Stimulated activated CD4-positive, alpha-beta T cell treated with anti-CD3 and anti-CD28 coated beads, Interleukin-12 subunit alpha, Interleukin-12 subunit beta, amount 100 ng/mL, for 24 hours (primary cell): ENCODE results near the gene EXOC2.
"Not testable (repeated sequence)": the region's sequence is repeated elsewhere in the genome, so short reads cannot be mapped to it uniquely, and the experiment has no call there.

Experiments used
- DNase-seq, 2 experiments: peaks; one replicate each; pipeline ENCODE4 v3.0.0-alpha.2; 2020; ENCODE audit warnings: low read depth in 2 of 2

The EXOC2 gene

DNA sequence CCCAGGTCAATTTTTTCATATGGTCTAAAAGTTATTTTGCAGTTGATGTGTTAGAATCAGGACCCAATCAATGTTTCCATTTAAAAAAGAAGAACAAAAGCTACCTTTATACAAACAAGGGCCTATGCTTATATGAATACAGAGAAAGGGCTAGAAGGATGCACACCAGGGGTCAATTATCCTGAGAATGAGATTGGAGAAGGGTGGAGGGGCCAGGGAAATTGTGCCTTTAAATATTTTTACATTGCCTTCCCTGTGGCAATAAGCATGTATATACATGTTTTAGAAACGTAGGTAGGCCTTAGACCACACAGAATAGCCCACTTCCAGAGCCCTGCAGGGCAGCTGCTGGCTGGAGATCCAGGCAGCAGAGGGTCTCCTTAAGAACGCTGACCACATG lies 12.7 kb downstream of the EXOC2 start:
- no peak for DNase-seq

DNA sequence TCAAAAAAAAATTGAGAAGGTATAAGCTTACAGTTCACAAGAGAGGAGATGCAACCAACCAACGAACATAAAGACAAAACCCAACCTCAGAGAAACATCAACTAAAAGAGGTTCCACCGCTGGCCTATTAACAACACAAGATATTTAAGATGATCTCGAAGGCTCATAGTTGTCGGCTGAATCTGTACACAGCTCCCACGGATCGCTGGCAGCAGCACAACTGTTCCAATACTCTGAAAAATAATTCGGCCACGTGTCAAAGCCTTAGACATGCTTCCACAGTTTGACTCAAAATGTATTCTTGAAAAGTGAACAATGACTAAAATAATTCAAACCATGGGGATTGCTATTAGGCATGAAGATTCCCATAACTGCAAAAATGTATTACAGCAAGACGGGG lies 13.7 kb downstream of the EXOC2 start:
- no peak for DNase-seq

DNA sequence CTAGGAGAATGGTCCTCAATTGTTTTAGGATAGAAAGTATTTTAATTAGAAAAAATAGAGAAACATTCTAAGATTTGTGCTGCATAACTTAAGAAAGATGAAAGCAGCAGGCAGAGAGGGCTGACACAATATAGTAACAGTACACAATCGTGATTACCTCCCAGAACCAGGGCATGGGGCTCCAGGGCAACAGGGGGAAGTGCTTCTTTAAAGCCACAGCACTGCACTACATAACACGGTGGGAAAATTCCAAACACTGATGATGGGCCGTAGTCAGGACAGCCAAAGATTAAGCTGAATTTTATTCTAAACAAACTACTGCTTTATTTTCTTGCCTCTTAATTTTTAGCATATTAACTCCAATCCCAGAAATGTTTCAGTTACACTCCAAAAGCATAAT lies 14.4 kb downstream of the EXOC2 start:
- DNase-seq, result no peak

DNA sequence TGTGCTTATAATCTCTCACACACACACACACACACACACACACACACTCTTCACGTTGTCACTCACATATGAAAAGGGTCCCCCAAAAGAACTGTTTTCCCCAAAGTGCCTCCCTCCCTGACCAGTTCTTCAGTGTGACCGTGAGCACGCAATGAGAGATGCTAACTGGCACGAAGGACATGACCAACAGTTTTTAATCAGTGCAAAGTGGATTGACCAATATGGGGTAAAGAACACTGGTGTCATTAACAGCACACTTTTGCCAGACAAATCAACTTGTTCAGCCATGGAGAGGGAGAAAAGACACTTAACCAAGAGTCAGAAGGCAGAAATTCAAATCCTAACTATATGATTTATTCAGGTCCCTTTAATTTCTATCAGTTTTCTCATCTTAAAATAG lies 15.0 kb downstream of the EXOC2 start:
- no peak for DNase-seq

DNA sequence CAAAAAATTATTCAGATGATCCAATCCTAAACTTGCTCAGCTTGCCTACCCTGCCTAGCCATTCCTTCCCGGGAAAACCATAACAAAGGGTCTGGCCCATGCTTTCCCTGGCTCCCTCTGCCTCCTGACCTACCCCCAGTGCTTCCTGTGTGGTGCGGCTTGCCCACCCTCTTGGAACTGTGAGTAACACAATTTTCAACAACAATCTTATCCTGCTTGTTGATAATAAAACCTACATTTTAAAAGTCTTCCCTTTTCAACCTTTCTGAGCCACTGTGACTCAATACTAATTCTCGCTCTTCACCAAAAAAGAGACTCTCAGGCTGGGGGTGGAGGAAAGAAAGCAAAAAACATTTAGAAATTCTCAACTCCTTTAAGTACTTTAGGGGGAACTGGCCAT lies 18.0 kb downstream of the EXOC2 start:
- no peak for DNase-seq

DNA sequence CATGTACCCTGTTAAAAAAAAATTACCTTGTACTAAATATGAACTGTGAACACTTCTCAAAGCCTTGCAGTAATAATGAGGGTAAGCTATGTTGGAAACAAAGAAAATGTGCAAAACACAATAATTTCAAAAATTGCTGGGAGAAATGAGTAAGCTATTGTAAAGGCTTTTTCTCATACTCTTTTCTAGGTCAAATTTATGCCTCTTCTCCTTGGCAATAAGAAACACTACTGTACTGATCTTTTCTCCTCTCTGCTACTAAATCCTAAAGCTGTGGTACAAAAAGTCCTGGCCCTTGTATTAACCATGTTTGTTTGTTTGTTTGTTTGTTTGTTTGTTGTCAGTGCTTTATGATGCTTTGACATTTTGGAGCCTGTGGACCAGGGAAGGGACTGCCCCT lies 18.5 kb downstream of the EXOC2 start:
- DNase-seq, result no peak

DNA sequence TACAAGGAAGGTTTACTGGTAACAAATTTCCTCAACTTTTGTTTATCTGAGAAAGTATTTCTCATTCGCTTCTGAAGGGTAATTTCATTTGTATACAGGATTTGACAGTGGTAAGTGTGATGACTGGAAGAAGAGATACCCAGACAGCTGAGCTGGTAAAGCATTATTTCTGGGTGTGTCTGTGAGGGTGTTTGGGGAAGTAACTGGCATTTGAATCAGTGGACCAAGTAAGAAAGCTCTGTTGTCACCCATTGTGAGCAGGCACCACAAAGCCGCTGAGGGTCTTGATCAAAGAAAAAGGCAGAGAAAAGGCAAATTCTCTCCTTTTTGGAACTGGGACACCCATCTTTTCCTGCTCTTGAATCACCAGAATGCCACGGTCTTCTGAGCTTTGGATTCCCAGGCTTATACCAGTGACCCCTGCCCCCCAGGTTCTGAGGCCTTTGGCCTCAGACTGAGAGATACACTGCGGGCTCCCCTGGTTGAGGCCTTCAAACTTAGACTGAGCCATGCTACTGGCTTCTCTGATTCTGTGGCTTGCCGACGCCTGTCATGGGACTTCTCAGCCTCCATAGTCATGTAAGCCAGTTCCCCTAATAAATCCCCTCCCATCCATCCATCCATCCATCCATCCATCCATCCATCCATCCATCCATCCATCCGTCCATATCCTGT lies 25.5 kb downstream of the EXOC2 start:
- DNase-seq, result no peak

DNA sequence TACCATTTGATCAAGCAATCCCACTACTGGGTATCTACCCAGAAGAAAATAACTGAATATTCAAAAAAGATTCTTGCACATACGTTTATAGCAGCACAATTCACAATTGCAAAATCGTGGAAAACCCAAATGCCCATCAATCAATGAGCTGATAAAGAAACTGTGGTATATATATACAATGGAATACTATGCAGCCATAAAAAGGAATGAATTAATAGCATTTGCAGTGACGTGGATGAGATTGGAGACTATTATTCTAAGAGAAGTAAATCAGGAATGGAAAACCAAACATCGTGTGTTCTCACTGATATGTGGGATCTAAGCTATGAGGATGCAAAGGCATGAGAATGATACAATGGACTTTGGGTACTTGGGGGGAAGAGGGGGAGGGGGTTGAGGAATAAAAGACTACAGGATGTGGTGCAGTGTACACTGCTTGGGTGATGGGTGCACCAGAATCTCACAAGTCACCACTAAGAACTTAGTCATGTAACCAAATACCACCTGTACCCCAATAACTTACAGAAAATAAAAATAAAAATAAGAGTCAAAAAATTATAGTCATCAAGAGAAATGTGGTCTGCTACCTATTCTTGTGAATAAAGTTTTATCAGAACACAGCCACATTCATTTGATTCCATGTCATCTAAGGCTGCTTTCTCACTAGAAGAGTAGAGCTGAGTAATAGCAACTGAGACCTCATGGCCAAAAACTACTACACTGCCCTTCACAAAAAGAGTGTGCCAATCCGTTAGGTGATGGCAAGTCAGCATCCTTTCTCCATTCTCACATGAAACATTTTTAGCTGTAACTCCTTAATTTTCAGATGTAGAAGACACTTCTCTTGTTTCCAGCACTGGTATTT lies 27.3 kb downstream of the EXOC2 start:
- no peak for DNase-seq

DNA sequence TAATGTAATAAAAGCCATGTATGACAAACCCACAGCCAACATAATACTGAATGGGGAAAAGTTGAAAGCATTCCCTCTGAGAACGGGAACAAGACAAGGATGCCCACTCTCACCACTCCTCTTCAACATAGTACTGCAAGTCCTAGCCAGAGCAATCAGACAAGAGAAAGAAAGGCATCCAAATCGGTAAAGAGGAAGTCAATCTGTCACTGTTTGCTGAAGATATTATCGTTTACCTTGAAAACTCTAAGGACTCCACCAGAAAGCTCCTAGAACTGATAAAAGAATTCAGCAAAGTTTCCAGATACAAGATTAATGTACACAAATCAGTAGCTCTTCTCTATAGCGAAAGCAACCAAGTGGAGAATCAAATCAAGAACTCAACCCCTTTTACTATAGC lies 29.2 kb downstream of the EXOC2 start:
- DNase-seq, result not testable (repeated sequence)

DNA sequence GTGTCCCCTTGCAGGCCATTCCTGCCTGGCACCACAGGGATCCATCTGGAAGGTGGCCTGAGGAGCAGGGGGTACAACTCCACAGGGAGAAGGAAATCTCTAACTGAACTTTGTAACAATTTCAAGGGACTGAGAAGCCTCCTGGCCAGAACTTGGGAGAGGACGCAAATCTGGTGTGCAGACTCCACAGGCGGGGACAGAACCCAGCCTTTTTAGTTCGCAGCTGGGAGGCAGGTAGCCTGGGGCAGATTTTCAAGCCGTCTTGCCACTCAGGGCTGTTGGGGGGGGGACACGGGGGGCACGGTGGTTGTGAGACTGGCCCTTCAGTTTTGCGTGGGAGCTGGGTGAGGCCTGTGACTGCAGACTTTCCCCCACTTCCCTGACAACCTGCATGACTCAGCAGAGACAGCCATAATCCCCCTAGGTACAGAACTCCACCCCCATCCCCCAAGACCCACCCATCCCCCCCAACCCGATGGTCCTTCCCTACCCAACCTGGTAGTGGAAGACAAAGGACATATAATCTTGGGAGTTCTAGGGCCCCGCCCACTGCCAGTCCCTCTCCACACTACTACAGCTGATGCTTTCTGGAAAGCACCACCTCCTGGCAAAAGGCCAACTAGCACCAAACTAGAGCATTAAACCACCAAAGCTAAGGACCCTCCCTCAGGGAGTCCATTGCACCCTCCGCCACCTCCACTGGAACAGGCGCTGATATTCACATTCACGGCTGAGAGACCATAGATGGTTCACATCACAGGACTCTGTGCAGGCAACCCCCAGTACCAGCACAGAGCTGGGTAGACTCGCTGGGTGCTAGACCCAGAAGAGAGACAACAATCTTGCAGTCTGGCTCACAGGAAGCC lies 33.0 kb downstream of the EXOC2 start:
- DNase-seq, result no peak

DNA sequence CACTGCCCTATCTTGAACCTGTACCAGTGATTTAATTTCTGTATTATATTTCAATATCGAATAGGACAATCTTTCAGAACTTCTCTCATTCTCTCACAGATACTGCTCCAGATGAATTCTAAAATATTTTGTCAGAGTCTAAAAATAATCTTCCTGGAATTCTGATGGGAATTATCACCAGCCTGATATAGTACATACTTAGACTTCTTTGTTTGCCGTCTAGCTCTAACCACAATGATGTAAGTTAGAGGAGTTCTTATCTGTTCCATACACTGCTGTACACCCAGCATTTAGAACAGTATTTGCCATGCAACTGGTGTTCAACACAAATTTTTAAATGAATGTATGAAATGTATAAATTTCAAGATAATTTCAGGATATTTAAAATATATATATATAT lies 34.7 kb downstream of the EXOC2 start:
- DNase-seq, result no peak

DNA sequence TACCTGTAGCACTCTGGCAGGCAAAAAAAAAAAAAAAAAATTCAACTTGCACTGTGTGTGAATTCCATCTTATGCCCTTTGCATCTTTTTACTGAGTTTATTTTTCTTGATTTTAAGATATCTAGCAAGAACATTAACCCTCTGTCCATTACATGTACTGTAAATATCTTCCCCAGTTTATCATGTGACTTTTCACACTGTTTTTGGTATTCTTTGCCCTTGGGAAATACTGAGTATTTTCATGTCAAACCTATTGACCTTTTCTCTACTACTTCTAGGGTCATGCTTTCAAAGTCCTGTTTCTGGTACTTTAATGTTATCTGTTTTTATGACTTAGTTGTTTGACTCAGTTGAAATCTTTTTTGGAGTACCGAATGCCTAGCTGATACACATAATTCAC lies 35.2 kb downstream of the EXOC2 start:
- DNase-seq, result no peak

DNA sequence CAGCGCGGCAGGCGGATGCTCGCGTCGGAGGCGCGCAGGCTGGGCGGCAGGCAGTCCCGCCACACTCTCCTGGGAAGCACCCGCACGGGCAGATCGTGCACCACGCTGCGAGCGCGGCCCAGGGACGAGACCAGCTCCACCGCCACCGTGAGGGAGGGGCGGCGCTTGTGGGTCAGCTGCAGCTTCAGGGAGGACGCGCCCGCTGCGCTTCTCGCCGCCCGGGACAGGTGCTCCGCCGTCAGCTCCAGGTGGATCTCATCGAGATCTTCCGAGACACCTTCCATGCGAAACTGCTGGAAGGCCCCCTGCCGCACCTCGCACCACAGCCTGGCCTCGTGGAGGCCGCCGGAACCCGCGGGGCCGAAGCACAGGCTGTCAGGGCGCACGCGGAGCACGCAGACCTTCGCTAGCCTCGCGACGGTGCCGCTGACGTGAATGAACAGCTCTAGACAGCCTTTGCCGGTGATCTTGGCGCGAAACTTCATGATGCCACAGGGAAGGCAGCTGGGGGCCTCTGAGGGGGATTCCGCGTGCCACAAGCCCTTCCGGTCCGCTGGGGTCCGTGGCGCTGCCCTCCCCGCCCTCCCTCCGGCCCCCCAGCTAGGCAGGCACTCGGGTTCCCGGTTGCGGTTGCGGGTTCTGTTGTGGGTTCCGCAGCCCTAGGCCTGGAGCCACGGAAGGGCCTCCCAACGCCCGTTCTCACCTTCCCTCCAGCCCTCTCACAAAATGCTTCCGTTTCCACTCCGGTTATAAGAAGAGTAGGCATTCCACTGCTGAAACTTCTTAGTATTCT lies 36.3 kb downstream of the EXOC2 start, which contains the start of gene HUS1B:
Gene HUS1B, minus strand, starts transcription at position 641 of the 793 bp plus-strand sequence. Its CDS starts 156 bp downstream, at position 485.
- no peak for DNase-seq

DNA sequence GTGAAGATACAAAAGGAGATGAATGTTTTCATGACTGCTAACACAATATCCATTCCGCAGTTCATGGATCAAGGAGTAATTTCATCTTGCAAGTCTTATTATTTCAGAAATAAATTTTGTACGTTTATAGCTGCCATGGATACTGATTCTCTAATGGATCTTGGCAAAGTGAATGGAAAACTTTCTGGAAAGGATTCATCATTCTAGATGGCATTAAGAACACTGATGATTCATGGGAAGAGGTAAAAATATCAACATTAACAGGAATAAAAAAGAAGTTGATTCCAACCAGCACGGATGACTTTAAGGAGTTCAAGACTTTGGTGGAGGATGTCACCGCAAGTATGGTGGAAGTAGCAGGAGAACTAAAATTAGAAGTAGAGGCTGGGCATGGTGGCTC lies 38.8 kb downstream of the EXOC2 start:
- DNase-seq, result no peak

DNA sequence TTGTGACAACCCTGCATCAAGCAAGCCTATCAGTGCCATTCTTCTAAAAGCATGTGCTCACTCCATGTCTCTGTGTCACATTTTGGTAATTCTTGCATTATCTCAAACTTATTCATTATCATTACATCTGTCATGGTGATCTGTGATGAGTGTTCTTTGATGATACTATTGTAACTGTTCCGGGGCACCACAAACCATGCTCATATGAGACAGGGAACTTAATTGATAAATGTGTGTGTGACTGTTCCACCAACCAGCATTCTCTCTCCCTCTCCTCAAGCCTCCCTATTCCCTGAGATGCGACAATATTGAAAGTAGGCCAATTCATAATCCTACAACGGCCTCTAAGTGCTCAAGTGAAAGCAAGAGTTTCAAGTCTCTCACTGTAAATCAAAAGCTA lies 40.1 kb downstream of the EXOC2 start:
- no peak for DNase-seq

DNA sequence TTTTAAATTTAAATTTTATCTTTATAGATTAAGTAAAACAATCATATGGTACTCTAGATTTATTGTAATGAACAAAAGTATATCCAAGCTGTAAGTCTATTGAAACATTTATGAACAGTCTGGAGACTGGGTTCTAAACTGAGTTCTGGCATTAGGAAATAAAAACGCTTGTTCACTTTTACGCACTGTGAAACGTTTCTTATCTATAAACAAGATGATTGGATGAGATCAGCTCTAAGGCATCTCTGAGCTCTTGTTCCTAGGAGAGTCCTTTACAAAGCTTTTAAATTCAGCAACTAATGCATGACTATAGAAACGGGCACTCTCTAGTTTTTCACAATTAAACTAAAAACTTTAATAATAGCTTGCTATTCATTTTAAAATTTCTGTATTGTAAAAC lies 42.8 kb downstream of the EXOC2 start:
- no peak for DNase-seq

DNA sequence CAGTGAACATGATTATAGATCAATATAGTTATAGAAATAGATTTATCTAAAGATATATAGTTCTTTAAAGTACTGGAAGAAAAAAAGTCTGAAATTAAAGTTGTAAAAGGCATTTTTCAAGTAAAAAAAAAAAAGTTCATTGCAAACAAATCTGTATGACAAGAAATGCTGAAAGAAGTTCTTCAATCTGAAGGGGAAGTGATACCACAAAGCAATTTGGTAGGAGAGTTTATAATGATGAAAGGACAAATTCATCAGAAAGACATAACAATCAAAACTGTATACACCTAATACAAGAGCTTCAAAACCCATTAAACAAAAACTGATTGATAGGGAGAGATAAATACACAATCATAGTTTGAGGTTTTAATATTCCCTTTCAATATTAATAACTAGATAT lies 50.1 kb downstream of the EXOC2 start:
- no peak for DNase-seq

DNA sequence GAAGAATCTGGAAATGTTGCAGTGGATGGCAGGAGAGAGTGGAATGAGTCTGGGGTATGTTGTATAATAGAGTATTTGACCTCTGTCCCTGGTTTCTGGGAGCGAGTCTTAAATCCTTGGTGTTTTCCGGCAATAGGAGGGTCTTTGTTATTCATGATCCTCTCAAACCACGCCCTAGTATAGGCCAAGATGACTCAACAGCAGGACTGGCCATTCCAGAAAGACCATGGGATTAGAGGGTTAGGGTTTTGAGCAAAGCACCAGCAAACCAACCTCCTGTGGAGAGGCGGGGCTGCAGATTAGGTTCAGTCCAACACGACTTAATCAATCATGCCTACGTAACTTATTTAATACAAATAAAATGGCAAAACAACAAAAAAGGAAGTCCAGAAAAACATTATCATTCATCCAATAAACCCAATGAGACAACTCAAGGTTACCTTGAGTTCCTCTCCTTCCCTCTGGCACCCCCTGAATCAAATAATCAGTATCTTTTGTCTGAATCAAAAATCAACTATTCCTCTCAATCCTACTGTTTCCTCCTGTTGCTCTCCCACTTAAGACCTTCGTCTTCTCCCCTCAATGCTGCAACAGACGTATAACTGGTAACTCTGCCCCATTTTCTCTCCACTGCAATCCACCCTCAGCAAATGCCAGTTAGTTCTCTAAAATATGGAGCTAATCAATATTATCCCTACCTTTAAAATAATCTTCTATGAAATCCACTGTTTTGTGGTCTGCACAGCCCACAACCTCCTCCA lies 51.5 kb downstream of the EXOC2 start:
- DNase-seq, result no peak

DNA sequence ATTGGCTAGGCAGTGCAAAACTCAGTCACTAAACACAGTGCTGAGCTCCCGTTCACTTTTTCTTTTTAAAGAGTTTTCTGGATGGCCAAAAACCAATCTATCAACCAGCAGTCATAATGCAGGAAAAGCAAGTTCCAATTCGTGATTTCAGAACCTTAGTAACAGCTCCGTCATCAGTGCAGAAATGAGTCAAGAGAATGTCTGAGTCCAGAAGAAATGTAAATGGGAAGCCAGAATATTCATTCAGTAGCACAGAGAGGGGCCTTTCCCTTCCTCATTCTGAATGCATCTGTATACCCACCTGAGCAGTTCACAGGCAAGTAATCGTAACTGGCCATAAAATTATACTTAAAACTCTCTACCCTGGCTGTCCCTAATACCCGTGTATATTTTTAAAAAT lies 56.5 kb downstream of the EXOC2 start:
- no peak for DNase-seq

DNA sequence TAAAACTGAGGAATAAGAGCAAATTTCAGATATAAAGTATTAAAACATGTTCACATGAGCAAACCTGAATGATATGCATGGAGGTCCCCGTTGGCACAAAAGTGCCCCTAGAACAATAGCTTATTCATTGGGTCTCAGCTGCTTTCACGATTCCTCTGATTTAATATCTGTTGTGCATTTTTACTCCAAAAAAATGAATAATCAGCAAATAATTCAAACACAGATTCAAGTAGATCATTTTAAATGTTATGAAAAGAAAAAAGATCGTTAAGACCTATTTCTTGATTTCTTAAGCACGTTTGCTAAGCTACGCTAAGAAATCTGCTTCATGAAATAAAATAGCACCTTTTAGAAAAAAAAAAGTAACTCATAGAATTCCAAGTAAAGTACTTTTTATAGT lies 57.7 kb downstream of the EXOC2 start:
- DNase-seq, result no peak

DNA sequence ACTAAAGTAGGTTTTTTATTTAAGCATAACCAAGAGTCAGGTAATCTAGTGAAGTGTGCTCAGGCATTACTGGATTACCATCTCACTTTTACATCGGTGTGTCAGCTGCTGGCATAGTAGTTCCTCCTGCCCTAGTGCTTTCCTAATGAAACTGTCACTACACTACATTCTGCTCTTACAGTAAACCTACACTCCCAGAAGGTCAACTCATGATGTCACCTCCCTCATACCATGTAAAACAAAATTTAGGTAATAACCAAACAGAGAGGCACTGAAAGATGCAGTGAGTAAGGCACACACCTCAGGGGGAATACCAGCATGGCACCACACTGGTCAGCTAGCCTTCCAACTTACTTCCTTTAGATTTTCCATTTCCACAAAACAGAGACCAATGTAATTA lies 59.3 kb downstream of the EXOC2 start:
- no peak for DNase-seq
